ENCODE data around the gene CSNK2B. TPM values are rescaled to one million over a fixed set of nuclear protein-coding genes. Genes with fewer than 3 reads are reported as not detected.

The CSNK2B gene
- total RNA-seq: 108 TPM

- DNase-seq (ENCODE audit: low spot score): peak; percentile 98
These were observed at the start of gene CSNK2B for GRCh38 chr6:31665501-31666336. CSNK2B (plus strand) TSS chr6:31666080; CDS start chr6:31666832, 752 bp downstream.

- no peak for DNase-seq (ENCODE audit: low spot score)
These were observed 48.9 kb upstream of the CSNK2B start for GRCh38 chr6:31617010-31617409.

GRCh38 chr6:31619805-31620585, 45.9 kb upstream of the CSNK2B start:
- DNase-seq (ENCODE audit: low spot score): peak; percentile 98

GRCh38 chr6:31620586-31621319, 45.1 kb upstream of the CSNK2B start, which contains the start of gene PRRC2A:
PRRC2A (plus strand) TSS chr6:31620715; CDS start chr6:31622790, 2,075 bp downstream.
- no peak for DNase-seq (ENCODE audit: low spot score)

- no peak for DNase-seq (ENCODE audit: low spot score)
These were observed 44.5 kb upstream of the CSNK2B start for GRCh38 chr6:31621320-31621939.

- DNase-seq (ENCODE audit: low spot score): no peak
These were observed 43.9 kb upstream of the CSNK2B start for GRCh38 chr6:31621991-31622390.

GRCh38 chr6:31622684-31623091, 43.2 kb upstream of the CSNK2B start:
- no peak for DNase-seq (ENCODE audit: low spot score)

GRCh38 chr6:31624070-31624469, 41.8 kb upstream of the CSNK2B start:
- DNase-seq (ENCODE audit: low spot score): no peak

GRCh38 chr6:31626952-31627351, 38.9 kb upstream of the CSNK2B start:
- DNase-seq (ENCODE audit: low spot score): no peak

GRCh38 chr6:31627690-31628287, 38.1 kb upstream of the CSNK2B start:
- DNase-seq (ENCODE audit: low spot score): no peak

- no peak for DNase-seq (ENCODE audit: low spot score)
These were observed 36.9 kb upstream of the CSNK2B start for GRCh38 chr6:31629014-31629413.

- no peak for DNase-seq (ENCODE audit: low spot score)
These were observed 35.5 kb upstream of the CSNK2B start for GRCh38 chr6:31630177-31630934.

GRCh38 chr6:31631209-31631608, 34.7 kb upstream of the CSNK2B start:
- no peak for DNase-seq (ENCODE audit: low spot score)

- no peak for DNase-seq (ENCODE audit: low spot score)
These were observed 34.1 kb upstream of the CSNK2B start for GRCh38 chr6:31631681-31632278.

GRCh38 chr6:31632279-31632946, 33.5 kb upstream of the CSNK2B start:
- DNase-seq (ENCODE audit: low spot score): no peak

- no peak for DNase-seq (ENCODE audit: low spot score)
These were observed 32.4 kb upstream of the CSNK2B start for GRCh38 chr6:31633447-31633846.

GRCh38 chr6:31634131-31634530, 31.7 kb upstream of the CSNK2B start:
- no peak for DNase-seq (ENCODE audit: low spot score)

- no peak for DNase-seq (ENCODE audit: low spot score)
These were observed 30.8 kb upstream of the CSNK2B start for GRCh38 chr6:31634969-31635575.
